ENCODE data around the gene RSRC1.
"Not testable (repeated sequence)": the region's sequence is repeated elsewhere in the genome, so short reads cannot be mapped to it uniquely, and the experiment has no call there.

The RSRC1 gene

GRCh38 chr3:158121295-158121694 is 11.4 kb downstream of the RSRC1 start:
- no peak for TF ChIP-seq JUND (IDR thresholded peaks at IDR 0.05; ENCODE audit: low read depth)
- no peak for DNase-seq (ENCODE audit: low read depth in 1 of 2, low spot score in 1 of 2)
- in situ Hi-C loops (cut with HindIII; ENCODE audit: low pct_unique_long_range_greater_than_20kb, low sequenced_read_pairs): no loop called here

GRCh38 chr3:158122721-158123120 is 12.8 kb downstream of the RSRC1 start:
- DNase-seq (ENCODE audit: low read depth in 1 of 2, low spot score in 1 of 2); in situ Hi-C loops (cut with HindIII; ENCODE audit: low pct_unique_long_range_greater_than_20kb, low sequenced_read_pairs): not testable (repeated sequence)

- no peak for TF ChIP-seq JUND (IDR thresholded peaks at IDR 0.05; ENCODE audit: low read depth)
Measured at GRCh38 chr3:158127250-158128219, 17.6 kb downstream of the RSRC1 start.

GRCh38 chr3:158128755-158129154 is 18.9 kb downstream of the RSRC1 start:
- DNase-seq (ENCODE audit: low read depth in 1 of 2, low spot score in 1 of 2): no peak
- in situ Hi-C loops (cut with HindIII; ENCODE audit: low pct_unique_long_range_greater_than_20kb, low sequenced_read_pairs): no loop called here

More at GRCh38 chr3:158127250-158128219, 17.6 kb downstream of the RSRC1 start:
- in situ Hi-C loops (cut with HindIII; ENCODE audit: low pct_unique_long_range_greater_than_20kb, low sequenced_read_pairs): no loop called here
- peak in 1 of 2 experiments; percentile 44 for DNase-seq (ENCODE audit: low read depth in 1 of 2, low spot score in 1 of 2)

GRCh38 chr3:158134363-158134762 is 24.5 kb downstream of the RSRC1 start:
- DNase-seq (ENCODE audit: low read depth in 1 of 2, low spot score in 1 of 2): no peak
- in situ Hi-C loops (cut with HindIII; ENCODE audit: low pct_unique_long_range_greater_than_20kb, low sequenced_read_pairs): no loop called here
- TF ChIP-seq JUND (IDR thresholded peaks at IDR 0.05; ENCODE audit: low read depth): no peak

More at GRCh38 chr3:158128755-158129154, 18.9 kb downstream of the RSRC1 start:
- no peak for TF ChIP-seq JUND (IDR thresholded peaks at IDR 0.05; ENCODE audit: low read depth)

GRCh38 chr3:158140396-158140795 is 30.5 kb downstream of the RSRC1 start:
- in situ Hi-C loops (cut with HindIII; ENCODE audit: low pct_unique_long_range_greater_than_20kb, low sequenced_read_pairs): no loop called here
- TF ChIP-seq JUND (IDR thresholded peaks at IDR 0.05; ENCODE audit: low read depth): no peak
- no peak for DNase-seq (ENCODE audit: low read depth in 1 of 2, low spot score in 1 of 2)

GRCh38 chr3:158148218-158148617 is 38.3 kb downstream of the RSRC1 start:
- in situ Hi-C loops (cut with HindIII; ENCODE audit: low pct_unique_long_range_greater_than_20kb, low sequenced_read_pairs): no loop called here
- no peak for DNase-seq (ENCODE audit: low read depth in 1 of 2, low spot score in 1 of 2)
- TF ChIP-seq JUND (IDR thresholded peaks at IDR 0.05; ENCODE audit: low read depth): no peak

- DNase-seq (ENCODE audit: low read depth in 1 of 2, low spot score in 1 of 2): no peak
- TF ChIP-seq JUND (IDR thresholded peaks at IDR 0.05; ENCODE audit: low read depth): no peak
- in situ Hi-C loops (cut with HindIII; ENCODE audit: low pct_unique_long_range_greater_than_20kb, low sequenced_read_pairs): no loop called here
Measured at GRCh38 chr3:158152186-158152585, 42.3 kb downstream of the RSRC1 start.

- in situ Hi-C loops (cut with HindIII; ENCODE audit: low pct_unique_long_range_greater_than_20kb, low sequenced_read_pairs): no loop called here
- TF ChIP-seq JUND (IDR thresholded peaks at IDR 0.05; ENCODE audit: low read depth): no peak
- no peak for DNase-seq (ENCODE audit: low read depth in 1 of 2, low spot score in 1 of 2)
Measured at GRCh38 chr3:158158969-158159368, 49.1 kb downstream of the RSRC1 start.

- in situ Hi-C loops (cut with HindIII; ENCODE audit: low pct_unique_long_range_greater_than_20kb, low sequenced_read_pairs): no loop called here
- no peak for DNase-seq (ENCODE audit: low read depth in 1 of 2, low spot score in 1 of 2)
- no peak for TF ChIP-seq JUND (IDR thresholded peaks at IDR 0.05; ENCODE audit: low read depth)
Measured at GRCh38 chr3:158159714-158160113, 49.8 kb downstream of the RSRC1 start.

- in situ Hi-C loops (cut with HindIII; ENCODE audit: low pct_unique_long_range_greater_than_20kb, low sequenced_read_pairs): no loop called here
- DNase-seq (ENCODE audit: low read depth in 1 of 2, low spot score in 1 of 2): no peak
Measured at GRCh38 chr3:158160958-158161357, 51.1 kb downstream of the RSRC1 start.

GRCh38 chr3:158165141-158165655 is 55.3 kb downstream of the RSRC1 start:
- DNase-seq (ENCODE audit: low read depth in 1 of 2, low spot score in 1 of 2): no peak
- in situ Hi-C loops (cut with HindIII; ENCODE audit: low pct_unique_long_range_greater_than_20kb, low sequenced_read_pairs): no loop called here
- no peak for TF ChIP-seq JUND (IDR thresholded peaks at IDR 0.05; ENCODE audit: low read depth)

More at GRCh38 chr3:158160958-158161357, 51.1 kb downstream of the RSRC1 start:
- no peak for TF ChIP-seq JUND (IDR thresholded peaks at IDR 0.05; ENCODE audit: low read depth)

- in situ Hi-C loops (cut with HindIII; ENCODE audit: low pct_unique_long_range_greater_than_20kb, low sequenced_read_pairs): no loop called here
- DNase-seq (ENCODE audit: low read depth in 1 of 2, low spot score in 1 of 2): no peak
- TF ChIP-seq JUND (IDR thresholded peaks at IDR 0.05; ENCODE audit: low read depth): no peak
Measured at GRCh38 chr3:158165730-158166129, 55.8 kb downstream of the RSRC1 start.
